ENCODE measurements around the gene TRMO.

The TRMO gene, protein sequence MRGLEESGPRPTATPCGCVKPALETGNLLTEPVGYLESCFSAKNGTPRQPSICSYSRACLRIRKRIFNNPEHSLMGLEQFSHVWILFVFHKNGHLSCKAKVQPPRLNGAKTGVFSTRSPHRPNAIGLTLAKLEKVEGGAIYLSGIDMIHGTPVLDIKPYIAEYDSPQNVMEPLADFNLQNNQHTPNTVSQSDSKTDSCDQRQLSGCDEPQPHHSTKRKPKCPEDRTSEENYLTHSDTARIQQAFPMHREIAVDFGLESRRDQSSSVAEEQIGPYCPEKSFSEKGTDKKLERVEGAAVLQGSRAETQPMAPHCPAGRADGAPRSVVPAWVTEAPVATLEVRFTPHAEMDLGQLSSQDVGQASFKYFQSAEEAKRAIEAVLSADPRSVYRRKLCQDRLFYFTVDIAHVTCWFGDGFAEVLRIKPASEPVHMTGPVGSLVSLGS

DNA sequence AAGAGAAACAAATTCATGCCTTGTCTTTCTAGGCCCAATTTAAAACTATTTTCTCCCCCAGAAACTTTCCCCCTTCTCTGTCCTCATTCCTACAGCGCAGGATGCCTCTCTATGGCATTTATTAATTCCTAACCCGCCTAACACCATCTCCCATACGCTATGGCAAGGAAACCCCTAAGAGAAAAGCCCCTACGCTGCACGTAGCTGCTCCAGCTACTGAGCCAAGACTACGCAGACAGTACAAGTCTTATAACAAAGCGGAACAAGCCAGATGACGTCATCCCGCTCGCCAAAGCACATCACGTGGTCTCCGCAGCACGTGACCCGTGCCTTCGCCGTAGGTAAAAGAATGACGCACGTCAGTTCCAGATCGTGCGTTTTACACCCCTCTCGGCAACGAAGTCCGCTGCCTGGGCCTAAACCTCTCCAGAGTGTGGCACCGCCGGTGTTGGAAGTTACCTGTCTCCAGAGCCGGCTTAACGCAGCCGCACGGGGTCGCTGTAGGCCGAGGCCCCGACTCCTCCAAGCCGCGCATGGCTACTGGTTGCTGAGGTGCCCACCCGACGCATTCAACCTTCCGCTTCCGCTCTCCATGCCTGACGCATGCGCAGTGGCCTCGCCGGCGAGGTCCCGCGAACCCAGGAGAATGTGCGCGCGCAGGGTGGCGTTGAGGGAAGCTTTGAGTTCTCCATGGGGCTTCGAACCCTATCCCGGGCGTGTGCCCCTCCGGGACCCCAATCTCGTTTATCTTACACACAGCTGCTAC lies at the start of gene TRMO:
TRMO (minus strand) TSS at position 542 of the 766 bp plus-strand sequence; CDS start at position 535, 7 bp downstream.
- Histone ChIP-seq H3K9me2 (ENCODE audit: low read depth, low read length) (no peaks in the 10 kb centered on the region), H3K4me3 (ENCODE audit: low read depth, low read length, poor library complexity, severe bottlenecking) (peak within 1 kb of the TSS; percentile 66), H3K36me3 (ENCODE audit: insufficient read depth, low read length) (no peaks in the 10 kb centered on the region), H4K20me1 (ENCODE audit: insufficient read depth, low read length) (no peaks in the 10 kb centered on the region), H3F3A (ENCODE audit: insufficient read depth, low read length) (no peaks in the 10 kb centered on the region), H3K27ac (ENCODE audit: low read depth, low read length, poor library complexity, severe bottlenecking) (peak within 1 kb of the TSS; percentile 92), H3K79me2 (ENCODE audit: insufficient read depth, low read length) (no peaks in the 10 kb centered on the region), H2AFZ (ENCODE audit: low read length) (peak within 1 kb of the TSS; percentile 80; the same call in 1 of the 2 replicates), H3K9me3 (ENCODE audit: low read length) (no peaks in the 10 kb centered on the region), H3K9ac (ENCODE audit: low read length) (peak within 1 kb of the TSS; percentile 94), H3K4me1 (ENCODE audit: insufficient read depth, low read length, severe bottlenecking) (peaks cover 47% of the 10 kb centered on the region), H3K4me2 (ENCODE audit: low read length) (peak within 1 kb of the TSS; percentile 98), H3K27me3 (ENCODE audit: insufficient read depth, low read length) (no peaks in the 10 kb centered on the region)
- TF ChIP-seq, protein P1, sequence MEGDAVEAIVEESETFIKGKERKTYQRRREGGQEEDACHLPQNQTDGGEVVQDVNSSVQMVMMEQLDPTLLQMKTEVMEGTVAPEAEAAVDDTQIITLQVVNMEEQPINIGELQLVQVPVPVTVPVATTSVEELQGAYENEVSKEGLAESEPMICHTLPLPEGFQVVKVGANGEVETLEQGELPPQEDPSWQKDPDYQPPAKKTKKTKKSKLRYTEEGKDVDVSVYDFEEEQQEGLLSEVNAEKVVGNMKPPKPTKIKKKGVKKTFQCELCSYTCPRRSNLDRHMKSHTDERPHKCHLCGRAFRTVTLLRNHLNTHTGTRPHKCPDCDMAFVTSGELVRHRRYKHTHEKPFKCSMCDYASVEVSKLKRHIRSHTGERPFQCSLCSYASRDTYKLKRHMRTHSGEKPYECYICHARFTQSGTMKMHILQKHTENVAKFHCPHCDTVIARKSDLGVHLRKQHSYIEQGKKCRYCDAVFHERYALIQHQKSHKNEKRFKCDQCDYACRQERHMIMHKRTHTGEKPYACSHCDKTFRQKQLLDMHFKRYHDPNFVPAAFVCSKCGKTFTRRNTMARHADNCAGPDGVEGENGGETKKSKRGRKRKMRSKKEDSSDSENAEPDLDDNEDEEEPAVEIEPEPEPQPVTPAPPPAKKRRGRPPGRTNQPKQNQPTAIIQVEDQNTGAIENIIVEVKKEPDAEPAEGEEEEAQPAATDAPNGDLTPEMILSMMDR (IDR thresholded peaks at IDR 0.05; ENCODE audit: low read length), result peak; percentile 91
- TF ChIP-seq EZH2 (IDR thresholded peaks at IDR 0.05; ENCODE audit: borderline replicate concordance, low read length), result no peak

DNA sequence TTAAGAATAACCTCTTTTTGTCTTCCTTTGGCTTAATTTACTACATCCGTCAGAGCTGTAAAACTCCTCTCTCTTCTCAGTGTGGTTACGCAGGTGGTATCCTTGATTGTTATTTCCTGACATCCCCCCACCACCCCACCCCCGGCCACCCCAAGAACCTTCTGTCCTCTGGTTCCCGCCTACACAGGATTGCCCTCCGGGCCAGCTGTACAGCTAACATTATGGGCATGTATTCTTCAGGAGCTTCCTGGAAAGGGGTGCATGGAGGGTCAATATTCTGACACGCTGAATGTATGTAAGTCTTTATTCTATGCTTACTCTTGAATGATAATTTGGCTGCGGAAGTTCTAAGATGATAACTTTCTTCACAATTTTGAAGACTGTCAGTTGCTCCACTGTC lies 47.9 kb upstream of the TRMO start:
- Histone ChIP-seq H3K27me3 (ENCODE audit: insufficient read depth, low read length) (no peaks in the 10 kb centered on the region), H3K27ac (ENCODE audit: low read depth, low read length, poor library complexity, severe bottlenecking) (no peak overlapping the region), H3K79me2 (ENCODE audit: insufficient read depth, low read length) (no peaks in the 10 kb centered on the region), H3K9me2 (ENCODE audit: low read depth, low read length) (no peaks in the 10 kb centered on the region), H3K4me1 (ENCODE audit: insufficient read depth, low read length, severe bottlenecking) (no peaks in the 10 kb centered on the region), H3K4me2 (ENCODE audit: low read length) (no peak overlapping the region), H3K4me3 (ENCODE audit: low read depth, low read length, poor library complexity, severe bottlenecking) (no peak overlapping the region), H3K9ac (ENCODE audit: low read length) (no peak overlapping the region), H3K36me3 (ENCODE audit: insufficient read depth, low read length) (no peaks in the 10 kb centered on the region), H3K9me3 (ENCODE audit: low read length) (no peaks in the 10 kb centered on the region), H4K20me1 (ENCODE audit: insufficient read depth, low read length) (no peaks in the 10 kb centered on the region), H2AFZ (ENCODE audit: low read length) (no peak overlapping the region), H3F3A (ENCODE audit: insufficient read depth, low read length) (no peaks in the 10 kb centered on the region)
- TF ChIP-seq, protein P1 (IDR thresholded peaks at IDR 0.05; ENCODE audit: low read length), result no peak
- no peak for TF ChIP-seq EZH2 (IDR thresholded peaks at IDR 0.05; ENCODE audit: borderline replicate concordance, low read length)

DNA sequence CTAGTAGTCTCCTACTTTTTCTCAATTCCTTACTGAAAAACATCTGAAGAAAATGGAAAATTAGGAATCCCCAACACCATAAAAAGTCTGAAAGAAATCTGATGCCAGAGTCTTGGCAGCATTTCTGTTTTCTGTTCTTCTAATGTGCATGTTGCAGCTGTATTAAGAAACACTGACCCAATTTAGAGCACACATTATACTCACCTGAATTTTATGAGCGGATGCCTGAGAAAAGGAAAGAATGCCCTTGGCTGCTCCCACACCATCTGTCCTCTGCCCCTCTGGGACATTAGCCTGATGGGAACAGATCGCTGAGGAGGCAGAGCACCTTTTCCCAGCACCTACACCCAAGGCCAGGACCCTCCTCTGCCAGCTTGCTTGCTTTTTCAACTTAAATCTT lies 46.7 kb upstream of the TRMO start:
- H3K27me3 ChIP-seq (ENCODE audit: insufficient read depth, low read length), result no peaks in the 10 kb centered on the region
- H3K79me2 ChIP-seq (ENCODE audit: insufficient read depth, low read length), result no peaks in the 10 kb centered on the region

More for the DNA sequence above, 46.7 kb upstream of the TRMO start:
- H3K4me2 ChIP-seq (ENCODE audit: low read length), result no peak overlapping the region
- no peaks in the 10 kb centered on the region for H3F3A ChIP-seq (ENCODE audit: insufficient read depth, low read length)
- H3K9me2 ChIP-seq (ENCODE audit: low read depth, low read length), result no peaks in the 10 kb centered on the region
- H4K20me1 ChIP-seq (ENCODE audit: insufficient read depth, low read length), result no peaks in the 10 kb centered on the region
- H3K4me1 ChIP-seq (ENCODE audit: insufficient read depth, low read length, severe bottlenecking), result no peaks in the 10 kb centered on the region
- no peak overlapping the region for H3K9ac ChIP-seq (ENCODE audit: low read length)
- no peaks in the 10 kb centered on the region for H3K9me3 ChIP-seq (ENCODE audit: low read length)
- H3K27ac ChIP-seq (ENCODE audit: low read depth, low read length, poor library complexity, severe bottlenecking), result no peak overlapping the region
- H2AFZ ChIP-seq (ENCODE audit: low read length), result no peak overlapping the region
- no peak overlapping the region for H3K4me3 ChIP-seq (ENCODE audit: low read depth, low read length, poor library complexity, severe bottlenecking)
- no peaks in the 10 kb centered on the region for H3K36me3 ChIP-seq (ENCODE audit: insufficient read depth, low read length)
- TF ChIP-seq, protein P1 (IDR thresholded peaks at IDR 0.05; ENCODE audit: low read length), result no peak
- TF ChIP-seq EZH2 (IDR thresholded peaks at IDR 0.05; ENCODE audit: borderline replicate concordance, low read length), result no peak

All from OCI-LY1 (cell line).